HG02623 (cell line): ENCODE measurements around the gene OR10H3.
"Not testable (repeated sequence)": the region's sequence is repeated elsewhere in the genome, so short reads cannot be mapped to it uniquely, and the experiment has no call there.

Experiments used
- ATAC-seq: cut with Tn5 transposase; IDR thresholded peaks from one replicate; pipeline ENCODE4 v1.9.1; 2021; ENCODE audit warnings: moderate library complexity; ENCODE audit not compliant: unreplicated experiment

The OR10H3 gene

DNA sequence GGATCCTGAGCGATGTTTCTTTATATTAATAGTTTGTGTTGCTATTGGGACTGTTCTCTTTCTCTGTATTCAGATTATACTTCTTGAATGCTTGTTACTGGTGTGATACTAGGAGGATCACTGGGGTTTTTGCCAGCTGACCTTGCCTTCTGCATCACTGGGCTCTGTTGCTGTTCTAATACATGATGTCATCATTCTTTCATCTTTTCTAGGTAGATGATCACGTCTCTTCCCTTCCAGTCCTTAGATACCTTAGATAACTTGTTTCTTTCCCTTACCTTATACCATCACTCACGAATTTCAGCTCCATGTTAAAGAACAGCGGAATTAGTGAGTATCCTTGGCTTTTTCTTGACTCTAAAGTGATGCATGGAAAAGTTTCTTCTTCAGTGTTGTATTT lies at the start of gene OR10H3:
Gene OR10H3 (plus strand): TSS at position 264 of the 400 bp plus-strand sequence. CDS start 3,408 bp downstream, outside the sequence.
- ATAC-seq: no peak

GRCh38 chr19:15696654-15697194 lies 41.1 kb upstream of the OR10H3 start:
- no peak for ATAC-seq

DNA sequence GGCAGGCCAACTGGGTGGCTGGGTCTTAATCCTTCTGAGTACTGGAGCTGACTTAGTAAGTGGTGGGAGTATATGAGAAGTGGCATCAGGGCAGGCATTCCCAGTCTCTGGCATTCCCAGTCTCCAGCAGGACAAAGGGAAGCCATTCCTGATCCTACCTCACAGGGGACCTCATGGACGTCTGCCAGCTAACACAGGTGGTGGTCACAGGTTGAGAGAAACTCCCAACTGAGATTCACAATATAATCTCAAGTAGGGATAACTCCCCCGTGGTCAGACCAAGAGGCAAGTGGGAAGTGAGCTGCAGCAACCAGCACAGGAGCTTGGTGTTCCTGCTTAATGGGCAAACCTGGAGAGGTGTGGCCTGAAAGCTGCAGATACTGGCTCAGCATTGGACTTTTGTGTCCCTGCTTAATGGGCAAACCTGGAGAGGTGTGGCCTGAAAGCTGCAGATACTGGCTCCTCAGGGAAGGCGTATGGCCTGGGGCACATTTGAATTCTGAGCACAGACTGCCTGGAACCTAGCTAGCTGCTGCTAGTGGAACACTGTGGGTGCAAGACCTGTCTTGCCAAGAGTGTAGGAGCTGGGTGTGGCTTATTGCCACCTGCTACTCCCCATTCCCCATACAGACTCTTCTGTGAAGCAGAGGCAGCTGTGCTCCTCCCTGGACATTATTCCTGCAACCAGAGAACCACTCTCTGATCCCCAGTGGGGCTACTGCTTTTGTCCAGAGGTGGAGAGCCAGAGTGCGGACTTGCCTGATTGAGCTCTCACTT lies 35.8 kb upstream of the OR10H3 start:
- no peak for ATAC-seq

DNA sequence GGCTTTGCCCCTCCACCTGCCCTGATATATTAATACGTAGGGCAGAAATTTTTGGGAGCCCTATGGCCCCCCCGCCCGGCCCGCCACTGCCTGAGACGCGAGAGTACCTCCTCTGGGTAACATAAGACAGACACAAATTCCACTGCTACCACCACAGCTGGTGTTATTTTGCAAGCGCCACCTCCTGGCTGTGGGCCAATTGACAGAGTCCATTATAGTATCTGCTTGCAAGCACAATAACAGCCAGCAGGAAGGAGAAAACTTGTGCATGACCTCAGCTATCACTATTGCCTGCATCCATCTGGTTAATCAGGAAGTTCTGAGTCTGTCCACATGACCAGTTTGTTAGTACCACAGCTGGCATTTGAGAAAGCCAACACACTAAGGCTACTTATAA lies 35.3 kb upstream of the OR10H3 start:
- no peak for ATAC-seq

DNA sequence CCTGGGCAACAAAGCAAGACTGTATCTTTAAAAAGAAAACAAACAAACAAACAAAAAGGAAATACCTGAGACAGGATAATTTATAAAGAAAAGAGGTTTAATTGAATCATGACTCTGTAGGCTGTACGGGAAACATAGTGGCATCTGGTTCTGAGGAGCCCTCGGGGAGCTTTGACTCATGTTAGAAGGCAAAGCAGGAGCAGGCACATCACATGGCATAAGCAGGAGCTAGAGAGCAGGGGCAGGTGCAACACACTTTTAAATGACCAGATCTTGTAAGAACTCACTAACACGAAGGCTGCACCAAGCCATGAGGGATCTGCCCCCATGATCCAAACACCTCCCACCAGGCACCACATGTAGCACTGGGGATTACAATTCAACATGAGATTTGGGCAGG lies 23.1 kb upstream of the OR10H3 start:
- no peak for ATAC-seq

GRCh38 chr19:15715642-15716041 lies 22.1 kb upstream of the OR10H3 start:
- ATAC-seq: no peak

DNA sequence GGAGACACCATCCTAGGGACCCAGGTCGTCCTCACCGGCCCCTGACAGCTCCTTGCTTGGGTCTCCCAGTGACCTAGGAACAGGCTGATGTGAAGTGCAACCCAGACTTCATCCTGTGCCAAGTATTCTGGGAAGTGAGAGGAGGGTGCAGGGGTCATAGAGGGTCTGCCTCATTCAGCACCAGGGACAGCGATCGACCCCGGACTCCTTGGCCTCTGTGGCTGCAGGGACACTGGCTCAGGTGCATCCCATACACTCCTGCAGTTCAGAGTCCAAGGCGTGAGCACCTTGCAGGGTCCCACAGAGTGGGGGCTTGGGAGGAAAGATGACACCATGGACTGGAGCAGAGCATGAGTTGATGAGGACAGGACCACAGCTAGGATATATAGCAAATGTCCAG lies 20.0 kb upstream of the OR10H3 start:
- ATAC-seq: no peak

DNA sequence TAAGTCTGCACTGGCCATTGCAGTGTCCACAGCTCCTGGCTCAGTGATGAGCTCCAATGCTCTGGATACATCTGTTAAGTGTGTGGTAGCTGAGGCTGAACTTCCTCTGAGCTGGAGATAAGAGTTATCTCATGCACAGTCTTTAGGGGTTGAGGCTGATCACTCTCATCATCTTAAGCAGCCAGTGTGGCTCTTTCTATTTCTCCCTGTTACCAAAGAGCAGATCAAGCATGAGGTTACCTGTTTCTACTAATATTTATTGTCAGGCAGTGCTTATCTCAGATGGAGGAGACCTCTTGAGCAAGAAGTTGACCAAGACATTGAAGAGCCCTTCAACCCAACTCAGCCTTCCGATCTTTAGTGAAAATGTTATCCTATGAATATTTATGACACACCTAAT lies 16.5 kb upstream of the OR10H3 start:
- no peak for ATAC-seq

GRCh38 chr19:15722956-15723355 lies 14.8 kb upstream of the OR10H3 start:
- ATAC-seq: no peak

- no peak for ATAC-seq
Measured at GRCh38 chr19:15727724-15728123, 10.1 kb upstream of the OR10H3 start, which contains the start of gene OR10H2. Gene OR10H2, plus strand, starts transcription at chr19:15728024. Its CDS starts 20 bp downstream, at chr19:15728044.

DNA sequence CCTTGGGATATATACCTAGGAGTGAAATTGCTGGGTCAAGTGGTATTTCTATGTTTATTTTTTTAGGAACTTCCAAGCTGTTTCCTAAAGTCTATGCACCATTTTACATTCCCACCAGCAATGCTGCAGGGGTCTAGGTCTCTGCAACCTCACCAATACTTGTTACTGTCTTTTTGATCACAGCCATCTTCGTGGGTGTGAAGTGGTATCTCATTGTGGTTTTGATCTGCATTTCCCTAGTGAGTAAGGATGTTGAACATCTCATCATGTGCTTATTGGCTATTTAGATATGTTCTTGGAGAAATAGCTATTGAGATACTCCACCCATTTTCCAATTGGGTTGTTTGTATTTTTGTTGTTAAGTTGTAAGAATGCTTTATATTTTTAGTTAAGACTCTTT lies 7.2 kb upstream of the OR10H3 start:
- no peak for ATAC-seq

DNA sequence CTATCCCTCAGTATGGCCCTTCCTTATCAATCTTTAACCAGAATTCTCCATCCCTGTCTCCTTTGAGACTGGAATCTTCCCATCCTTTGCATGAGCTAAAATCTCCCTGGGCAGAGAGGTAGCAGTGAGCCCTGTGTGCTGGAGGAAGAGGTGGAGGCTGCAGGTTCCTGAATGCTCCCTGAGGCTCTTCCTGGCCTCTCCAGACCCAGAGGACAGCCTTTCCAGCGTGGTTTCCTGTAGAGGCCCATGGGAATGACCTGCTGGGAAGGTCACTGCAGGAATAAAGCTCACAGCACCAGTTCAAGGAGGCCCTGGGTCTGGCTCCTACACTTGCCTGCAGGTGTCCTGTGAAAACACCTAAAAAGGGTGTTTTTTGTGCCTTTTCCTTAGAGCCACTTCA lies 5.4 kb upstream of the OR10H3 start:
- no peak for ATAC-seq

- no peak for ATAC-seq
Measured at GRCh38 chr19:15733895-15734294, 3.9 kb upstream of the OR10H3 start.

DNA sequence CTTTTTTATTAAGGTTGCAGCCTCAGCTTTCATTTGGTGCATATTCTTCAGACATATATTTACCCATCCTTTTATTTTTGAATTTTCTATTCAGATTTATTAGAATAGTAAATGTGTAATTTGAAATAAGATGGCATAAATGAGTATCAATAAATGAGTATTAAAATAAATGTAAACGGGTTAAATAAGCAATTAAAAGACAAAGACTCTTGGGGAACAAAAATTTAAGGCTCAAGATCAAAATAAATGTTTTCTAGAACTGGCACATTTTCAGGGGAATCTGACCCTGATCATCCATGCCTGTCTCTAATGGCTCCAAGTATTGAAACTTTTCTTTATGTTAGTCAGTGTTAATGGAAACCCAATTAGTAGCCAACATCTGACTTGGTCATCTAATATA lies 3.0 kb downstream of the OR10H3 start:
- ATAC-seq: no peak

DNA sequence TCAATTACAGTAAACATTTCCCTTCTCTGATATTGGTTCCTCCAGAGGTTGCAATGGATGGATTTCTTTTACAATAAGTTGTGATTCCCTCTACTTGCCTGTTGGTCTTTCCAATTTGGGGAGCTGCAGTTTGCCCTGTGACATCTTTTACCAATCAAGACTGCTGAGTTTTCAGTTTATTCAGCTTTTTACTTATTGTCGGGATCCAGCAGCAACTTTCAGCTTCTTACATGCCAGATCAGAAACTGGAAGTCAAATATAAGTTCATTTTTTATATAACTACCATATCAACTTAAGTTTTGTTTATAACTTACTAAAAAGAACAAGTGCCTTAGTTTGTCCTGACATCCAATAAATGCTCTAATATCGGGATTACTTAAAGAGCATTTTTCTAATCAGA lies 10.5 kb downstream of the OR10H3 start:
- ATAC-seq: no peak

GRCh38 chr19:15758379-15758778 lies 20.6 kb downstream of the OR10H3 start:
- no peak for ATAC-seq

- ATAC-seq: no peak
Measured at GRCh38 chr19:15759962-15760565, 22.3 kb downstream of the OR10H3 start.

GRCh38 chr19:15769586-15769985 lies 31.8 kb downstream of the OR10H3 start:
- ATAC-seq: no peak

DNA sequence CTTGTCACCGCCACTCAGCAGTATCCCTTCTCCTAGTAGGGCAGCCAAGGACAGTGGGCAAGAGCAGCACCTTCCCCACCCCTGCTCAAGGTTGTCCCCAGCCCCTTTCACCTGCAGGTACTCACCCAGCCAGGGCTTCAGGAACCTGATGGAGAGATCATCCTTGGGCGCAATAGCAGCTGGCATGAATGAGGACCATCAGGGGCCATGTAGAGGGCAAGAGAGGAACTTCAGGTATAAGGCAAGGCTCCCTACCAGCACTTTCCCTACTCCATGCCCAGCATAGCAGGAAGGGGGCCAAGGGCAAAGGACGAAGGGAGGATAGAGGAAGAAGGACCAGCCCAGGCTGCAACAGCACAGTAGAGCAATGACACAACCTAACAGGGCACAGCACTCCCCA lies 36.4 kb downstream of the OR10H3 start:
- not testable (repeated sequence) for ATAC-seq

DNA sequence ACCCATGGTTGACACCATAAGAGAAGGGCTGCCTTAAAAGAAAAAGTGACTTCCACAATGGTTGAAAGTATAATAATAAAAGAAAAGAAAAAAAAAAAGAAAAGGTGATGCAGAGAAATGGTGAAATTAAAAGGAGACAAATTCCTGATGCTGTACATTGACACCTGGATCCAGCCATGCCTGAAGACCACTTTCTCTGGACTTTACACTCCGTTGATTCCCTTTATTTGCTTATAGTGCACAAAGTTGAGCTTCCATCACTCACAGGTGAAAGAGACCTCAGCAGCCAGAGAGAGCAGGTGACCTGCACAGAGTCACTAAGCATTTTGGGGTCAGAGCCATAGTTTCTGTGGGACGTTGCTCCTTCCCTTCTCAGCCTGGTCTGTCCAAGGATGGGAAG lies 37.5 kb downstream of the OR10H3 start:
- ATAC-seq: no peak

DNA sequence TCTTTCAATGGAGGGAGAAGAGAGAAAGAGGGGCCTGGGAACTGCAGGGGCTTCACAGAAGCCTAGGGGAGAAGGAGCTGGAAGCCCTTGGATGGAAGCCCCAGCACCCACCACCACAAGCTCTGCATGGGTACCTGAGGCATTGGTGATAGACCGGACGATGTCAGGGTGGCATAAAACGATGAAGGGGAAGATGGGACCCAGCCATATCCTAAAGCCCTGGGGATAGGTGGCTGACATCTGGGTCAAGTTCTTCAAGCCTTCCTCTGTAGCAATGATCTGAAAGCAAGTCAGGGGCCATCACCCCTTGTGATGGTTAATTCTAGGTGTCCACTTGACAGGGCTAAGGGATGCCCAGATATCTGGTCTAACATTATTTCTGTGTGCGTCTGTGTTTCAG lies 38.5 kb downstream of the OR10H3 start:
- ATAC-seq: no peak
